HepG2 (cell line): Measurements from ENCODE around the gene ABHD3. TPM values are rescaled to one million over a fixed set of nuclear protein-coding genes. Genes with fewer than 3 reads are reported as not detected.

Experiments used
- ATM ChIP-seq: fragments of 450-650 bp; IDR thresholded peaks from 2 replicates; pipeline ENCODE4 v1.7.1; 2017; ENCODE audit warnings: mild to moderate bottlenecking, borderline replicate concordance
- BCL6 ChIP-seq: IDR thresholded peaks from 2 replicates; pipeline ENCODE4 v1.6.1; 2016; ENCODE audit warnings: missing genetic modification reagents, missing compliant biosample characterization
- CSRNP1 ChIP-seq: sonication (generic); formaldehyde crosslinking; IDR thresholded peaks from 2 replicates; pipeline ENCODE4 v1.8.1; 2023; ENCODE audit warnings: mild to moderate bottlenecking, missing genetic modification reagents
- EEA1 ChIP-seq: sonication (generic); formaldehyde crosslinking; IDR thresholded peaks from 2 replicates; pipeline ENCODE4 v1.5.1; 2020; ENCODE audit warnings: mild to moderate bottlenecking, missing genetic modification reagents, borderline replicate concordance
- FIP1L1 ChIP-seq: fragments of 200-400 bp; formaldehyde crosslinking; IDR thresholded peaks from 2 replicates; pipeline ENCODE4 v1.6.1; 2018; ENCODE audit warnings: low read depth, mild to moderate bottlenecking, low read length, moderate library complexity, borderline replicate concordance; ENCODE audit not compliant: insufficient read depth
- GABPB1 ChIP-seq: IDR thresholded peaks from 2 replicates; pipeline ENCODE4 v1.6.1; 2016; ENCODE audit warnings: mild to moderate bottlenecking, missing genetic modification reagents, moderate library complexity, missing compliant biosample characterization
- KDM2A ChIP-seq: sonication (generic); formaldehyde crosslinking; IDR thresholded peaks from 2 replicates; pipeline ENCODE4 v1.4.0; 2020; ENCODE audit warnings: low read depth, missing genetic modification reagents, borderline replicate concordance
- MAF1 ChIP-seq: sonication (generic); formaldehyde crosslinking; IDR thresholded peaks from 2 replicates; pipeline ENCODE4 v1.5.0; 2020; ENCODE audit warnings: missing genetic modification reagents, borderline replicate concordance
- MED13 ChIP-seq: sonication (generic); formaldehyde crosslinking; IDR thresholded peaks from 2 replicates; pipeline ENCODE4 v1.5.0; 2020; ENCODE audit warnings: missing genetic modification reagents
- PAXIP1 ChIP-seq: sonication (generic); formaldehyde crosslinking; conservative IDR thresholded peaks from 2 replicates; pipeline ENCODE4 v1.4.0; 2020; ENCODE audit warnings: mild to moderate bottlenecking, missing genetic modification reagents, moderate library complexity
- U2AF1 ChIP-seq: fragments of 200-400 bp; formaldehyde crosslinking; optimal IDR thresholded peaks from 2 replicates; pipeline ENCODE3; 2017; ENCODE audit warnings: mild to moderate bottlenecking, low read depth, low read length
- ZNF589 ChIP-seq: sonication (generic); formaldehyde crosslinking; conservative IDR thresholded peaks from 2 replicates; pipeline ENCODE4 v1.8.0; 2022; ENCODE audit warnings: mild to moderate bottlenecking, moderate library complexity, missing genetic modification reagents
- ZNF772 ChIP-seq: sonication (generic); formaldehyde crosslinking; IDR thresholded peaks from 2 replicates; pipeline ENCODE4 v1.5.0; 2020; ENCODE audit warnings: mild to moderate bottlenecking, missing genetic modification reagents
- polyA plus RNA-seq, 8 experiments: library from polyadenylated mRNA; depleted of rRNA in 3 of 8; stranded (reverse) in 7 of 8; unstranded in 1 of 8; fragments of >200 nt; fragmentation: Illumina TruSeq in 4 of 8; extraction: Trizol in 4 of 8; gene quantifications; 2 replicates each; pipeline versions ENCODE4 v1.2.1 to v1.2.3, GENCODE V29; 2011 to 2016; ENCODE audit warnings: low read depth in 4 of 8, missing spikeins in 1 of 8, mixed read lengths in 1 of 8; ENCODE audit not compliant: insufficient read depth in 1 of 8
- total RNA-seq, 5 experiments: library from RNA; depleted of rRNA; stranded (reverse); fragments of >200 nt; fragmentation: Illumina TruSeq; extraction: Trizol; gene quantifications; 2 replicates each; pipeline ENCODE4 v1.2.3, GENCODE V29; 2016; ENCODE audit warnings: low read depth in 1 of 5
- TF ChIP-seq, protein P1 (sequence below): sonication (generic); formaldehyde crosslinking; IDR thresholded peaks from 2 replicates; pipeline ENCODE4 v1.4.0; 2020; ENCODE audit warnings: low read depth, mild to moderate bottlenecking, missing genetic modification reagents
- TF ChIP-seq, protein P2 (sequence below): sonication (generic); formaldehyde crosslinking; IDR thresholded peaks from 2 replicates; pipeline ENCODE4 v1.4.0; 2020; ENCODE audit warnings: missing genetic modification reagents, borderline replicate concordance
- TF ChIP-seq, protein P3 (sequence below): sonication (generic); formaldehyde crosslinking; IDR thresholded peaks from 2 replicates; pipeline ENCODE4 v1.5.0; 2020; ENCODE audit warnings: missing genetic modification reagents

Gene ABHD3
- total and polyA plus RNA-seq, 2 of the 13 experiments (the other 11 are each of a cell fraction or from before 2014, with no cell fraction given), result 32.1 to 40.2 TPM

GRCh38 chr18:21686282-21687105 is 18.1 kb downstream of the ABHD3 start (continued):
- TF ChIP-seq, protein P1, sequence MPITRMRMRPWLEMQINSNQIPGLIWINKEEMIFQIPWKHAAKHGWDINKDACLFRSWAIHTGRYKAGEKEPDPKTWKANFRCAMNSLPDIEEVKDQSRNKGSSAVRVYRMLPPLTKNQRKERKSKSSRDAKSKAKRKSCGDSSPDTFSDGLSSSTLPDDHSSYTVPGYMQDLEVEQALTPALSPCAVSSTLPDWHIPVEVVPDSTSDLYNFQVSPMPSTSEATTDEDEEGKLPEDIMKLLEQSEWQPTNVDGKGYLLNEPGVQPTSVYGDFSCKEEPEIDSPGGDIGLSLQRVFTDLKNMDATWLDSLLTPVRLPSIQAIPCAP, result no peak
- TF ChIP-seq, protein P2, sequence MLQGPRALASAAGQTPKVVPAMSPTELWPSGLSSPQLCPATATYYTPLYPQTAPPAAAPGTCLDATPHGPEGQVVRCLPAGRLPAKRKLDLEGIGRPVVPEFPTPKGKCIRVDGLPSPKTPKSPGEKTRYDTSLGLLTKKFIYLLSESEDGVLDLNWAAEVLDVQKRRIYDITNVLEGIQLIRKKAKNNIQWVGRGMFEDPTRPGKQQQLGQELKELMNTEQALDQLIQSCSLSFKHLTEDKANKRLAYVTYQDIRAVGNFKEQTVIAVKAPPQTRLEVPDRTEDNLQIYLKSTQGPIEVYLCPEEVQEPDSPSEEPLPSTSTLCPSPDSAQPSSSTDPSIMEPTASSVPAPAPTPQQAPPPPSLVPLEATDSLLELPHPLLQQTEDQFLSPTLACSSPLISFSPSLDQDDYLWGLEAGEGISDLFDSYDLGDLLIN (CRISPR knock-in tag), result no peak
- no peak for TF ChIP-seq FIP1L1
- TF ChIP-seq, protein P3, sequence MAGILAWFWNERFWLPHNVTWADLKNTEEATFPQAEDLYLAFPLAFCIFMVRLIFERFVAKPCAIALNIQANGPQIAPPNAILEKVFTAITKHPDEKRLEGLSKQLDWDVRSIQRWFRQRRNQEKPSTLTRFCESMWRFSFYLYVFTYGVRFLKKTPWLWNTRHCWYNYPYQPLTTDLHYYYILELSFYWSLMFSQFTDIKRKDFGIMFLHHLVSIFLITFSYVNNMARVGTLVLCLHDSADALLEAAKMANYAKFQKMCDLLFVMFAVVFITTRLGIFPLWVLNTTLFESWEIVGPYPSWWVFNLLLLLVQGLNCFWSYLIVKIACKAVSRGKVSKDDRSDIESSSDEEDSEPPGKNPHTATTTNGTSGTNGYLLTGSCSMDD (CRISPR knock-in tag), result no peak
- peak; percentile 81 for TF ChIP-seq BCL6
- TF ChIP-seq U2AF1, result no peak
- no peak for TF ChIP-seq ZNF589 (CRISPR knock-in tag)
- peak; percentile 96 for TF ChIP-seq PAXIP1
- no peak for TF ChIP-seq EEA1 (CRISPR knock-in tag)
- no peak for TF ChIP-seq KDM2A (CRISPR knock-in tag)
- no peak for TF ChIP-seq GABPB1
- TF ChIP-seq MAF1 (CRISPR knock-in tag), result no peak
- no peak for TF ChIP-seq MED13 (CRISPR knock-in tag)
- TF ChIP-seq ZNF772, result 0 out of 2 replicates have a peak, but pooled peaks have one; percentile 63
- no peak for TF ChIP-seq ATM
- 0 out of 2 replicates have a peak, but pooled peaks have one; percentile 54 for TF ChIP-seq CSRNP1
